HUES48 (cell line): Measurements from ENCODE around the gene KCNB1.

Experiments
- H3K27ac ChIP-seq: one replicate; pipeline ENCODE4 v1.7.0; 2013; ENCODE audit warnings: low read depth, low read length, inconsistent platforms
- H3K27me3 ChIP-seq: 2 replicates; pipeline ENCODE4 v1.6.1; 2013; ENCODE audit warnings: mild to moderate bottlenecking, low read length; ENCODE audit not compliant: control insufficient read depth, insufficient read depth
- H3K36me3 ChIP-seq: 2 replicates; pipeline ENCODE4 v1.6.1; 2013; ENCODE audit warnings: low read length; ENCODE audit not compliant: control insufficient read depth, insufficient read depth
- H3K4me1 ChIP-seq: 2 replicates; pipeline ENCODE4 v1.6.1; 2013; ENCODE audit warnings: mild to moderate bottlenecking, low read length; ENCODE audit not compliant: control insufficient read depth, insufficient read depth
- H3K4me3 ChIP-seq: 2 replicates; pipeline ENCODE4 v1.5.1; 2013; ENCODE audit warnings: mild to moderate bottlenecking, low read depth, low read length
- H3K9ac ChIP-seq: 2 replicates; pipeline ENCODE4 v1.6.1; 2013; ENCODE audit warnings: mild to moderate bottlenecking, low read depth, low read length, moderate library complexity
- H3K9me3 ChIP-seq: 2 replicates; pipeline ENCODE4 v1.6.1; 2013; ENCODE audit warnings: low read length; ENCODE audit not compliant: control insufficient read depth, insufficient read depth

The KCNB1 gene

DNA sequence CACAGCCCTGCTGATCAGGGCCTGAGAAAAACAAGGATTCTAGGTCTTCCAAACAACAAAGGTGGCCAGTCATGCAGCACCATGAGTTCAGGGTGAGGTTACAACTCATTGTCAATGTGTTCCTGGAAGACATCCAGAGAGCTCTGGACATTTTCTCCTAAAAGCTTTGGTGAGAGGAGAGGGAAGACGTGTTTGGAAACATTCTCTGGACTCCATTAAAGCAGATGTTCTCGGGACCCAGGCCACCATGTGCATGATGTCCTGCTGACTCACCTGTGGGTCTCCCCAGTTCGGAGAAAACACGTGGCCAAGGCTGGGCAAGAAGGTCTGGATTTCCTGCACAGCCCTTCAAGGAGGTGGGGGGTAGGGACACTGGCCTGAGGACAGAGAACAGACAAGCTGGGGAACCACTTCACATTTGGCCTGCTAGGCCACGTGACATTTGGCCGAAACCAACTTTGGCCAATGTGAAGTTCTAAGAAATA is 61.6 kb downstream of the KCNB1 start:
- Histone ChIP-seq H3K9ac (no peak overlapping the region), H3K27ac (no peak overlapping the region), H3K9me3 (no peaks in the 10 kb centered on the region)

DNA sequence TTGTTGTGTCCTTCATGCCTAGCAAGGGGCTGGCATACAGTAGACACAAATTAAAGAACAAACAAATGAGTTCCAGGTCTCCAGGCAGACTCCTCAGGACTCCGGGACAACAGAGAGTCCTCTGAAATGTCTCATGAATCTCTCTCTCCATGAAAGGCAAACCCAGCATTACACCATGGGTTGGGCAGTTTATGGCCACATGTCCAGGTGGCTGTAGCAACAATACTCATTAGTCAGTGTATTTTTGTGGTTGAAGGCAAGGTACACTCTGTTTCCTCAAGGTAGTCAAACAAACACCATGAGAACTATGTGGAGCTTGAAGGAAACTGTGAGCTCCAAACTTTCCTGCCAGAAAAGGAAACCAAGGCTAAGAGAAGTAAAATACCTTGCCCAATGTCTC is 62.2 kb downstream of the KCNB1 start:
- Histone ChIP-seq H3K9ac (no peak overlapping the region), H3K4me3 (no peak overlapping the region), H3K36me3 (no peaks in the 10 kb centered on the region), H3K27ac (no peak overlapping the region), H3K9me3 (no peaks in the 10 kb centered on the region), H3K4me1 (no peaks in the 10 kb centered on the region), H3K27me3 (no peaks in the 10 kb centered on the region)

More for the DNA sequence above, 61.6 kb downstream of the KCNB1 start:
- Histone ChIP-seq H3K4me1 (no peaks in the 10 kb centered on the region), H3K27me3 (no peaks in the 10 kb centered on the region), H3K36me3 (no peaks in the 10 kb centered on the region), H3K4me3 (no peak overlapping the region)

DNA sequence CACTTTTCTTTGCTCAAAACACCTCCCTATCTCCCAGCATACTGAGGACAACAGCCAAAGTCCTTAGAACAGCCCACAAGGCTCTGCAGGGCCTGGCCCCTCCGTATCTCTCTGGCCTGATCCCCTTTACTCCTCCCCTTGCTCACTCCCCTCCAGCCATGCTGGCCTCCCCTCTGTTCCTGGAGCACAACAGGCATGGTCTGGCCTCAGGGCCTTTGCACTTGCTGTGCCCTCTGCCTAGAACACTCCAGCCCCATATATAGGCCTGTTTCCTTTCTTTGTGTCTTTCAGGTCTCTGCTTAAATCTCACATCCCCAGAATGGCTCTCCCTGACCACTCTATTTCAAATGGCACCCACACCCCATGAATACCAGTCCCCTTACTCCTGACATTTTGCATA is 62.7 kb downstream of the KCNB1 start:
- no peaks in the 10 kb centered on the region for H3K4me1 ChIP-seq
- H3K4me3 ChIP-seq = no peak overlapping the region
- no peak overlapping the region for H3K27ac ChIP-seq
- no peaks in the 10 kb centered on the region for H3K27me3 ChIP-seq
- H3K36me3 ChIP-seq = no peaks in the 10 kb centered on the region
- H3K9me3 ChIP-seq = no peaks in the 10 kb centered on the region
- no peak overlapping the region for H3K9ac ChIP-seq

DNA sequence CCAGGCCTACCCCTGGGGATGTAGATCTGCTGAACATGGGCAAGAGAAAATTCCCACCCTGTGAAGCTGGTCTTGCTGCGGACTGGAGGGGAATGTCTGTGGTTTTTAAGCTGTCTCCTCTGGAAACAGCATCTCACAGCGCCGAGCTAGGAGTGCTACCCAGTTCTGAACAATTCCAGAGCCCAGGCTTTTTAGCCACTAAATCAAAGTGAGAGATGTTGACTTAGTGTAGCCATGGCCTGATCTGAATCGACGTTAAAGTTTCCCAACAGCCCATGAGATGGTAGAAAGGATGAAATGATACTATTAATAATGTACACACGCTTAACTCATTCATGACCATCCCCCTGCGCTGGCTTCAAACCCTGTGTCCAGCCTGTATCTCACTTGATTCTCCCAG is 63.7 kb downstream of the KCNB1 start:
- H3K9ac ChIP-seq = no peak overlapping the region
- no peak overlapping the region for H3K4me3 ChIP-seq
- no peaks in the 10 kb centered on the region for H3K9me3 ChIP-seq
- no peaks in the 10 kb centered on the region for H3K36me3 ChIP-seq
- H3K4me1 ChIP-seq = no peaks in the 10 kb centered on the region
- H3K27ac ChIP-seq = no peak overlapping the region
- no peaks in the 10 kb centered on the region for H3K27me3 ChIP-seq

DNA sequence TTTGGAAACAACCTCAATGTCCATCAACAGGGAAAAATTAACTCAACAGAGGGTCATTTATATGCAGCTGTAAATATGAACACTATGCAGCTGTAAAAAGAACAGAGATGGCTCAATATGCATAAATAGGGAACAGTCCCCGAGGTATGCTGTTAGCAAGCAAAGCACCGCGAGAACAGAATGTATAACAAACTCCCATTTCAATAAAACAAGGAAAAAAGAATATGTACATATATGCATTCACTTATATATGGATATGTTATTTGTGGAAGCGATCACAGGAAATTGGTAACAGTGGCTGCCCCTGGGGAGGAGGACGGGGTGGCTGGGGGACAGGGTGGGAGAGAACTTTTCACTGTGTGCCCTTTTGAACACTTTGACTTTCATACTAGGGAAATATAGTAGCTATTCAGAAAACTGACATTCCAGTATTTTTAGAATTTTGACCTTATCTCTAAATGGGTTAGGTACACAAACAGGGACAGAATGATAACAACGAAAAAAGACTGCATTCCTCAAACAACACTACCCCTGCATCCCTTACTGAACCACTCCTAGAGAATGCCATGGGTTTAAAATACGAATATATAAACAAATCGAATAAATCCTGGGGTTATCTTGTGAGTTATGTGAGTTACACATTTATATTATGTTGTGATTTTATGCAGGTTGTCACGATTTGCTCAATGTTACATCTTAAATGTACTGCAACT is 64.5 kb downstream of the KCNB1 start:
- Histone ChIP-seq H3K4me3 (no peak overlapping the region), H3K9me3 (no peaks in the 10 kb centered on the region), H3K36me3 (no peaks in the 10 kb centered on the region), H3K4me1 (no peaks in the 10 kb centered on the region), H3K9ac (no peak overlapping the region), H3K27me3 (no peaks in the 10 kb centered on the region), H3K27ac (no peak overlapping the region)

DNA sequence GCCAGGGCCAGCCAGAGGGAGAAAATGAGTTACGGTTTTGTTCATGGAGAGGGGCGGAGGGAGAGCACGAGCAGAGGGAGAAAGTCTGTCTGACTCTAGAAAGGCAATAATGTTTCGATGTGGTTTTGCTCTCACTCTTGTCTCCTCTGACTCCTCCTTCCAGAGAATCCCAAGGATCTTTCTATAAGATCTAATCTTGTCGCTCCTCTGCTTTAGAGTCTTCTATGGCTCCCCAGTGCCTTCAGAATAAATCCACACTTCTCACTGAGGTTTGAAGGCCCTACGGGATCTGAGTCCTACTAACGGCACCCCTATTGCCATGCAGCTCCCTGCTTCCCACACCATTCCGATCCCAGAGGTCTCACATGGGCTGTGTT is 66.8 kb downstream of the KCNB1 start:
- H3K4me1 ChIP-seq = no peaks in the 10 kb centered on the region
- no peak overlapping the region for H3K4me3 ChIP-seq
- no peak overlapping the region for H3K27ac ChIP-seq
- H3K27me3 ChIP-seq = no peaks in the 10 kb centered on the region
- H3K9ac ChIP-seq = no peak overlapping the region
- H3K9me3 ChIP-seq = no peaks in the 10 kb centered on the region
- no peaks in the 10 kb centered on the region for H3K36me3 ChIP-seq

DNA sequence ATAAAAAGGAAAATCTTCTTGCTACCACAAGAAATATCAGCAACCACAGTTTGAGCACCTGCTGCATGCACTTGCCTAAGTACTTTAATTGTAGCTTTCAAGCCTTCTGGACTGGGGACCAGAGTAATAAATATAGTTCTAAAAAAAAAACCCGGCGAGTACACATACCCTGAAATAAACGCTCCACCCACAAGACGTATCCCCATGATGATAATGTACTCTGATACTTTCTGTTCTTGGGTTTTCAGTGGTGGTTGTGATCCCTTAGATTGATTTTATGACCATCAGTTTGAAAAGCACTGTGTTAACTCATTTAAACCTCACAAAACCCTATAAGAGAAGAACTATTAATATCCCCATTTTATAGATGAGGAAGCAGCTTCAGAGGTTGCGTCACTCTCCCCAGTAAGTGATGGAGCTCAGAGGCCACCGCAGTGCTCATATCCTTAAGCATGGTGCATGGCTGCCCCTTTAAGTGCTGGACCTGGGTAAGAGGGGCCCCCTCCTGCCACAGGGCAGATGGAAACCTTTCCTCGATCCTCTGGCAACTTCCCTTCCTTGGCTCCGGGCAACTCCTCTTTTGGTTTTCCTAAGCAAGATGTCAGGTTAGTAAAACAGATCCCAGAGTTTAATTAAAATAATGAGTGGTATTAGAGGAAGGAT is 67.3 kb downstream of the KCNB1 start:
- no peaks in the 10 kb centered on the region for H3K27me3 ChIP-seq
- H3K4me3 ChIP-seq = no peak overlapping the region
- no peaks in the 10 kb centered on the region for H3K4me1 ChIP-seq
- no peaks in the 10 kb centered on the region for H3K9me3 ChIP-seq
- H3K36me3 ChIP-seq = no peaks in the 10 kb centered on the region
- no peak overlapping the region for H3K27ac ChIP-seq
- no peak overlapping the region for H3K9ac ChIP-seq

DNA sequence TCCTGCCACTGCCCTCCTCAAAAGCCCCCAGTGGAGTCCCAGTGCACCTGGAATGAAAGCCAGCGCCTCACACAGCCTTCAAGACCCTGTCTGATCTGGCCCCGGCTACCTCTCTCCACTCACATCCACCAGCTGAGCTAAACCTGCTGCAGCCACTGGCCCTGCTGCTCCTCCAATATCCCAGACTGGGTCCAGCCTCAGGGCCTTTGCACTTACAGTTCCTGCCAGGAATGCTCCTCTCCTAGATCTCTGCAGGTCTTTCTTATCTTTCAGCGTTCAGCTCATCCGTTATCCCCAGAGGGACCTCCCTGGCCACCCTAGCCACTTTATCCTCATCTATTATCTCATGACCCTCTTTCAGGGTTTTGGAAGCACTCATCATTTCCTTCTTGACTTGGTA is 68.8 kb downstream of the KCNB1 start:
- H3K9ac ChIP-seq = no peak overlapping the region
- no peaks in the 10 kb centered on the region for H3K27me3 ChIP-seq
- H3K9me3 ChIP-seq = no peaks in the 10 kb centered on the region

DNA sequence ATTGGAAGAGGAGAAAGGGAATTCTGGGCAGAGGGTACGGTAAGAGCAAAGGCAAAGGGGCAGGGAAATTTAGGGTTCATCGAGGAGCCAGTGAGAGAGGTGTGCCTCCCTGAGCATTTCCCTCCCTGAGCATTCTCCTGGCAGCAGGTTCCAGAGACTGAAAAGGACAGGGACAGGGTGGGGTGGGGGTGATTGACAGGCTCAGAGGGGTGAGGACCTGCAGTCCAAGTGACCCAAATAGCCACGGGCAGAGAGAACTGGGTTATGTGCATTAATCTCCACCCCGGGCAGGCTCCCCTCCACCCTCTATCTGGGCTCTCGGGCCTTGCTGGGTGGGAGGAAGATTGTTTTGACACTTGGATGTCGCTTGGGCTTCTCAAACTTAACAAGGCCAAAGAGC is 69.5 kb downstream of the KCNB1 start:
- no peaks in the 10 kb centered on the region for H3K4me1 ChIP-seq
- no peak overlapping the region for H3K9ac ChIP-seq
- no peaks in the 10 kb centered on the region for H3K36me3 ChIP-seq
- no peak overlapping the region for H3K4me3 ChIP-seq
- no peaks in the 10 kb centered on the region for H3K27me3 ChIP-seq
- H3K9me3 ChIP-seq = no peaks in the 10 kb centered on the region
- no peak overlapping the region for H3K27ac ChIP-seq

More for the DNA sequence above, 68.8 kb downstream of the KCNB1 start:
- H3K27ac ChIP-seq = no peak overlapping the region
- H3K4me1 ChIP-seq = no peaks in the 10 kb centered on the region
- H3K4me3 ChIP-seq = no peak overlapping the region
- no peaks in the 10 kb centered on the region for H3K36me3 ChIP-seq

DNA sequence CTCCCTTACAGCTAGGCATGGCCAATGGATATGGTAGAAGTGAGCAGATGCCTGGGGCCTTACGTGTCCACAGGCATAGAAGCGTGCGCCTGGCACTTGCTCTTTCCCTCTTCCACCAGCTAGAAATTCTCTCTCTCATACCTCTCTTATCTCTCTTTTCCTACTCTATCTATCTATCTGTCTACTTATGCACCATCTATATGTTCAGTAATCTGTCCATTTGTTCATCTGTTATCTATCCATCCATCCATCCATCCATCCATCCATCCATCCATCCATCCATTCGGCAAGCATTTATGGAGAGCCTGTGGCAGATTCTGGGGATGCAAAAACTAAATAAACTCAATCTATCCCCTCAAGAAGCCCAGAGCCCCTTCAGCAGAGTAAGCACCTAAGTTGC is 70.2 kb downstream of the KCNB1 start:
- Histone ChIP-seq H3K9ac (no peak overlapping the region), H3K27ac (no peak overlapping the region), H3K4me1 (no peaks in the 10 kb centered on the region), H3K4me3 (no peak overlapping the region), H3K9me3 (no peaks in the 10 kb centered on the region), H3K27me3 (no peaks in the 10 kb centered on the region), H3K36me3 (no peaks in the 10 kb centered on the region)

DNA sequence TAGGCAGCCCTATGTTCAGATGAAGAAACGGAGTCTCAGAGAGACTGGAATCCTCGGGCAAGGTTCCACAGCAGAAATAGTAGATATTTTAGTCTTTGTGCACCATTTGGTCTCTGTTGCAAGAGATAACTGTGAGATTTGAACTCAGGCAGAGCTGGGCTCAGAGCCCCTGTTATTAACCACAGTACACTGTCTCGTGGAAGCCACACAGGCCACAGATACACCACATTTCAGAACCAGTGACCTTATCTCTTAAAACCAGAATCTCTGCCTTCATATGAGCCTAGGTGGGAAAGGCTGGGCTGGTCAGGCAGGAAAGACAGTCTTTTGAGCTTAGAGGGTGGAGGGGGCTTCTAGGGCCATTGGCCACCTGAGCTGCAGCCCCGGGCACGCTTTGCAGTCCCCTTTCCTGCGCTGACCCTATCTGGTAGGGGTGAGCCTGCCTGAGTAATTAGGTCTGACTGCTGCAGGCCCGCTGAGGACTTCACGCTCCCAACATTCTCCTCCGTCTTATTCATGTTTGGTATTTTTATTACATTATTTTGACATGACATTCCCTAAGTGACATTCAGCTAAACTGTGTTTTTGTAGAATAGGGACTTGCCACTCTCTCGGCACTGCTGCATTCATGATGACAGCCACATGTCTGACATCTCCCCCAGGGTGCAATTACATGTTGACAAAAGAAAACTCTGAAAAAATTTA is 71.1 kb downstream of the KCNB1 start:
- H3K4me3 ChIP-seq = no peak overlapping the region
- H3K27me3 ChIP-seq = no peaks in the 10 kb centered on the region
- no peak overlapping the region for H3K27ac ChIP-seq

More for the DNA sequence above, 71.1 kb downstream of the KCNB1 start:
- Histone ChIP-seq H3K9ac (no peak overlapping the region), H3K4me1 (no peaks in the 10 kb centered on the region), H3K36me3 (no peaks in the 10 kb centered on the region), H3K9me3 (no peaks in the 10 kb centered on the region)
